Measurements from ENCODE around the gene EPS15.
"Not testable (repeated sequence)": the region's sequence is repeated elsewhere in the genome, so short reads cannot be mapped to it uniquely, and the experiment has no call there.

Gene EPS15

GRCh38 chr1:51463561-51463960 lies 55.5 kb downstream of the EPS15 start:
- DNase-seq: no peak

GRCh38 chr1:51462289-51462688 lies 56.8 kb downstream of the EPS15 start:
- DNase-seq: not testable (repeated sequence)

DNA sequence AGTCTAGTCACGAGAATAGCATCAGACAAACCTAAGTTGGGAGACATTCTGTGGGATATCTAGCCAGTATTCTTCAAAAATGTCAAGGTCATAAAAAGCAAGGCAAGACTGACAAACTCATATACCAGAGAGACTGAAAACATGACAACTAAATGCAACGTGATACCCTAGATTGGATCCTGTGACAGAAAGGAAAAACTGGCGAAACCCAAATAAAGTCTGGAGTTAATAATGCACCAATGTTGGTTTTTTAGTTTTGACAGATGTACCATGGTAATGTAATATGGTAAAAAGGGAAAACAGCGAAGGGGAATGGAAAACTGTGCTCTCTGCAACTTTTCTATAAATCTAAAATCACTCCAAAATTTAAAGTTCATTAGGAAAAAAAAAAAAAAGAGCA lies 64.5 kb downstream of the EPS15 start:
- DNase-seq: no peak

GRCh38 chr1:51453010-51453409 lies 66.1 kb downstream of the EPS15 start:
- no peak for DNase-seq

GRCh38 chr1:51448844-51449454 lies 70.1 kb downstream of the EPS15 start:
- DNase-seq: not testable (repeated sequence)

DNA sequence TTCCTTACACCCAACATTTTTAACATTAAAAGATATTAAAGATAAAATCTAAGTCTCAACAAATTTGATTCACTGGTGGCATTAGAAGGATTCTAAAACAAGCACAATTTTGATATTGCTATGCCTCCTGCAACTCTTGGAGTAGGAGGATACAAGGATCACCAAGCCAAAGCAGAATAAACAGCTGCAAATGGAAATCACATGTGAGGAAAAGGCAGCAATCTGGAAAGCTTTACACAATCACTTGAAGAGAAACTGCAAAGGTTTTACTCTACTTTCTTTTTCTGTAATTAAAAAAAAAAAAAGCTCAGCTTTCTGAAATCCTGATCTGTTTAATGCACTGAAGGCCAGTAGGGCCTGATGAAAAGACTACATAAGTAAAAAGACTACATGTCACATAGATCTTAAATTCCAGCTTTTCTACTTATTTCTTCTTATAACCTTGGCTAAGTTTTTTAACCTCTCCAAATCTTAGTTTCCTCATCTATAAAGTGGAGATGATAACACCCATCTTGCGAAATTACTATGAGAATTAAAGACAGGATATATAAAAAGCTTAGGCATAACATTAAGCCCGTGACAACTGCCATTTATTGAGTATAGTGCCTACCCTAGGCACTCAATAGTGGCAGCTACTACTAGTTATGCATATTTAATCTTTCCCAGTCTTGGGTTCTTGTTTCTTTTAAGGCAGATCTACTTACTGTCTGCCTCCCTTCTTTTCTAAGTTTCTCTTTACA lies 73.5 kb downstream of the EPS15 start:
- no peak for DNase-seq

GRCh38 chr1:51444534-51445192 lies 74.4 kb downstream of the EPS15 start:
- no peak for DNase-seq

- DNase-seq: no peak
Observed at GRCh38 chr1:51444096-51444495, 75.0 kb downstream of the EPS15 start.

GRCh38 chr1:51443555-51443954 lies 75.5 kb downstream of the EPS15 start:
- DNase-seq: no peak

DNA sequence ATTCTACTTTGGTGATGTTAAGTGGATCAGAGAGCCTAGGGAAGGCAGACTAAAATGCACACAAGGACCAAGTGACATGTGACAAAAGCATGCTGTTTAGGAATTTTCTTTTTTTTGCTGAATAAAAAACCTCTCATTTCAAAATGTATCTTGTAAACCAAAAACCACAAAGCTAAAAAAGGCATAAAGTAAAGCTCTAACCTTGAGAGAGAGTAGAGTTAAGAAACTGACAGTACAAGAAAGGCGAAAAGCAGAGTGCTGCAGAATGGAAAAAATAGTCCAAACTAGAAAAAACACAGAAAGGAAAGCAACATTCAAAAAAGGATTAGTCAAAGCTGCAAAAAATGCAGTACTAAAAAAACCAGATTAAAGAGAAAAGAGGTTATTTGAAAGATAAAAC lies 76.5 kb downstream of the EPS15 start:
- no peak for DNase-seq

DNA sequence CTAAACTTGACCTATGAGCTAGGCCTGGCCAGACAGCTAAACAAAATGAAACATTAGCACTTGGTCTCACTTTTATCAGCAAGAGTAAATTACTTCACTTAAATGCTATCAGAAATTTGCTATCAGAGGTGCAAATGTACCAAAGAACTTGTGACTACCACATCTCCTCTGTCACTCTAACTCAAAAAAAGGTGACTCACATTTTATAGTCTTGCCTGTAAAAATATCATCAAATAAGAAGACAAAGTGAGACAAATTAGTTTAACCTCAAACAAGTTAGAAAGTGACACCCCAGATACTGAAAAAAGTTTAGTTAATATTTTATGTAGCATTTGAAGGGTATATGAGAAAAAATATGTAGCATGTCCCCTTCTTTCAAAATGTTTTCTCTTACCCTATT lies 76.9 kb downstream of the EPS15 start:
- no peak for DNase-seq

DNA sequence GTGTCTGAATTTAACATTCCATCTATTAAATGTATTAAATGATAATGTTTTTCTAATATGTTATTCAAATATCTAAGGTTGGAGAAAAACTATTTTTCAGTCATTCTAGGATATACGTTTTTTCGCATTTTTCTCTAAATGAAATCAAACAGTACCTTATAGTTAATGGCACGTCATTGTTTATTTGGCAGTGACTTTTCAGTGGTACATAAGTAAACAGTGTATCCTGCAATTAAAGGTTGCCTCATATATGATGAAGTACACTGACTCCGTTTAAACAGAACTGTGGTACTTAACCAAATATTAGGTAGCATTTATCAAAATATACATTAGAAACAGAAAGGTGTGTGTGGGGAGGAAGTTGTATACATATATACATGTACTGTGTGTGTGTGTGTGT lies 79.2 kb downstream of the EPS15 start:
- DNase-seq: no peak

DNA sequence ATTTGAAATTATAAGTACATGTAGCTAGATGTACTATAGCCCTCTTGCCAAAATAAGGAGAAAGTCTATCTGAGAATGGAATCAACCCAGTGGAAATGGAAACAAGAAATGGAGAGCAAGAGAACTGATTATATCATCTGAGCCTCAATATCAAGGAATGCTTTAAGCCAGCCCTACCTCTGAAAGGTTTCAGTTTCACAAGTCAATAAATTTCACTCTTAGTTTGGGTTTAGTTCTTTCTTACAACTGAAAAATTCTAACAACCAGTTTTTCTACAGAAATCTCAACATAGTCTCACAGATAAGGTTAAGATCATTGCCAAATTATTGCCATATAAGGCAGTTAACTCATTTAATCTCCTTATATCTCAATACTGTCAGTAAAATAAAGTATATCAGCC lies 80.0 kb downstream of the EPS15 start:
- no peak for DNase-seq

DNA sequence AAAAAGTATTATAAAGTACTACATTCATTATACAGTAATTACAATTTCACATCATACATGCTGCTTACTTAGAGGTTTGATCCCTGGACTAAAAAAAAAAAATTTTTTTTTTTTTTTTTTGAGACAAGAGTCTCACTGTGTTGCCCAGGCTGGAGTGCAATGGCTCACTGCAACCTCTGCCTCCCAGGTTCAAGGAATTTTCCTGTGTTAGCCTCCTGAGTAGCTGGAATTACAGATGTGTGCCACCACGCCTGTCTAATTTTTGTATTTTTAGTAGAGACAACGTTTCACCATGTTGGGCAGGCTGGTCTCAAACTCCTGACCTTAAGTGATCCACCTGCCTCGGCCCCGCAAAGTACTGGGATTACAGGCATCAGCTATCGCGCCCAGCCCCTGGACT lies 81.7 kb downstream of the EPS15 start:
- not testable (repeated sequence) for DNase-seq

DNA sequence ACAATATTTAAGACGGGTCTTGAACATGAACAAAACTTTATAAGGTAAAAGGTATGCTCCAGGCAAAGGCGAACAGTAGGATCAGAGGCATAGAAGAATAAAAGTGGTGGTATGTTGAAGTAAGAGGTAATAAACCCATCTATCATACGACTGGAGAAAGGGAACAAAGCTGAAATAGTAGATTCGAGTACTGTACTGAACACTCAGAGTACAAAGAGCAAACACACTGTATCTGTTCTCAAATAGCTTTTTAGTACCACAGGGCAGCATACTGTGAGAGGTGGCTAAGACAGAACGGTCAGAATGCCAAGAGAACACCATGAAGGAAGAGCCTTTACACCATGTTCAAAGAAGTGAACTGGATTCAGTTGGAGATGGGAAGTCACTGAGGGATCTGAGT lies 83.2 kb downstream of the EPS15 start:
- no peak for DNase-seq

DNA sequence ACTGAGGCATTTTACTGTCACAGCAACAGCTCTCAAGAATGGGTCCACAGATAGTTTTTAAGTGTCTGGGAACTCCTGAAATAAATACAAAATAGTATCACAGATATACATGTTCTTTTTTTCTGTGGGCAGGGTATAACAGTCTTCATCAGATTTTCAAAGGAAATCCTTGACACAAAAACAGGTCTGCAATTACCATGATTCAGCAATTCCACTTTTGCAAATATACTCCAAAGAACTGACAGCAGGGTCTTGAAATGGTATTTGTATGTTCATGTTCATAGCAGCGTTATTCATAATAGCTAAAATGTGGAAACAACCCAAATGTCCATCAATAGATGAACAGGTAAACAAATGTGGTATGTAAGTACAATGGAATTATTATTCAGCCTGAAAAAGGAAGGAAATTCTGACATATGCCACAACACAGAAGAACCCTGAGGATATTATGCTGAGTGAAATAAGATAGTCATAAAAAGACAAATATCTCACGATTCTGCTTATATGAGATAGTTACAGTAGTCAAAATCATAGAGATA lies 85.0 kb downstream of the EPS15 start:
- peak in 1 of 2 donors; percentile 23 for DNase-seq

DNA sequence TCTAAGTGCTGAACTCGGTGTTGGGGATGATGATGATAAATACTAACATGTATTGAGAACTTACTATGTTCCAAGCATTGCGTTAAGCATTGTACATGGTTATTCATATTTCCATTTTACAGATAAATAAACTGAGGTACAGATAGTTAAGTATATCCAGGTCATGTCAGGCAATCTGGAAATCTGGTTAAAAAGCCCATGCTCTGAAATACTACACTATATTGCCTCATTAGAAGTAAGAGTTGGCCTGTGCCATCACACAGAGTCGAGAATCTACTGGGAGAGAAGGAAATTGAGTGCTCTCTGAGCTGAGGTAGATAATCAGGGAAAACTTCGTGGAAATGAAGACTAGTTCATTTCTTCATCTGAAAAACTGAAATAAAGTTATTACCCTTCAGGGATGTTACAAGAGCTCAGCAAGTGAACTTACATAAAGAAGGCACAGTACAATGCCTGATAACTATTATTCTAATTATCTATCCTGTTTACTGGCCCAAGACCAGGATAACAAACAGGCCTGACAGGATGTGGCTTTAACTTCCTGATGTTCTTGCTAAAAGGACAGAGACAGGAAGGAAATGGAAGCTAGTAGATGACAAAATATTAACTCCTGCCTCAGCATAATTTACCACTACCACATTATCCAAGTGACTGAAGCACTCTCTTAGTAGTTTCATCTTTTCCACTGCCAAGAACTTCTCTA lies 85.6 kb downstream of the EPS15 start:
- peak in 1 of 2 donors; percentile 32 for DNase-seq

DNA sequence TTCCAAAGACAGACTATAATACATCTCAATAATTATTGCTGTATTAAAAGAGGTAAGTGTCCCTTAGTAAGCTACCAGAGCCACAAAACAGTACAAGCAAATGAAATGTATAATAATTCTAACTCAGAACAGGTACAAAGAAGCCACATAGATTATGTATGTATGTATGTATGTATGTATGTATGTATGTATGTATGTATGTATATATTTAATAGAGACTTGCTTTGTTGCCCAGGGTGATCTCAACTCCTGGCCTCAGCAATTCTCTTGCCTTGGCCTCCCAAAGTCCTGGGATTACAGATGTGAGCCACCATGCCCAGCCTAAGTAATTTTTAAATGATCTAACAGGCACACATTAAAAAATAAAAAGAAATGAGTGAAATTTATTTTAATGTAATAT lies 86.9 kb downstream of the EPS15 start:
- no peak for DNase-seq

DNA sequence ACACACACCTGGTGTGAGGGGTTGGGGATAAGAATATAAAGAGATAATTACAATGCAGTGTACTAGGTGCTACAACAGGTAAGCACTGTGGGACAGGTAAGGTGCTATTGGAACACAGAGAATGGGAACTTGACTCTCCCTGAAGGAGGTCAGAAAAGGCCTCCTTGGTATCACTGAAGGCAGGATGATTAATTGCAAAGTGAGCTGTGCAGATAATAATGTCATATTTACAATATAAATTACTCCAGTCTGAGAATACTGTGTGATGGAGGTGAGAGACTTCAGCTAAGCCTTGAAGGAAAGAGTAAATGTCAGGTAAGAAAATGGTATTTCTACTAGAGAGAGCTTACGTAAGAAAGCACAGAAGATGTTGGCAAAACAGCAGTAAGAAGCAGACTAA lies 91.6 kb downstream of the EPS15 start:
- no peak for DNase-seq

GRCh38 chr1:51425955-51426354 lies 93.1 kb downstream of the EPS15 start:
- DNase-seq: no peak

DNA sequence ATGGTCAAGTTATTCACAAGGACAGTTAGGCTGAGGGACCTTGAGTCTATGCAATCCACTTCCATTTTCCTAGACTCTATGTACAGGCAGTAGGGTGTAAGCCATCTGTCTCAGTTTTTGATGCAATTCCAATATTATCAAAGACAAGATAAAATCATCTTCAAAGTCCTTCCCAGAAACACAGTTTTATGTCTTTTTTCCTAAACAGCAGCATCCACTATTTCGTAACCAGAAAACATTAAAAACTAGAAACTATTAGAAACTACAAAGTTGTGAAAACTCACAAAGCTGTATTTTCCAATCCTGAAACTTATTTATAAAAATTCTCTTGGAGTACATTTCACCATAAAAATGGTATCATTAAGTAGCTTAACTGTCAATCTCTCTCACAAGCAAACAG lies 93.8 kb downstream of the EPS15 start:
- no peak for DNase-seq

DNA sequence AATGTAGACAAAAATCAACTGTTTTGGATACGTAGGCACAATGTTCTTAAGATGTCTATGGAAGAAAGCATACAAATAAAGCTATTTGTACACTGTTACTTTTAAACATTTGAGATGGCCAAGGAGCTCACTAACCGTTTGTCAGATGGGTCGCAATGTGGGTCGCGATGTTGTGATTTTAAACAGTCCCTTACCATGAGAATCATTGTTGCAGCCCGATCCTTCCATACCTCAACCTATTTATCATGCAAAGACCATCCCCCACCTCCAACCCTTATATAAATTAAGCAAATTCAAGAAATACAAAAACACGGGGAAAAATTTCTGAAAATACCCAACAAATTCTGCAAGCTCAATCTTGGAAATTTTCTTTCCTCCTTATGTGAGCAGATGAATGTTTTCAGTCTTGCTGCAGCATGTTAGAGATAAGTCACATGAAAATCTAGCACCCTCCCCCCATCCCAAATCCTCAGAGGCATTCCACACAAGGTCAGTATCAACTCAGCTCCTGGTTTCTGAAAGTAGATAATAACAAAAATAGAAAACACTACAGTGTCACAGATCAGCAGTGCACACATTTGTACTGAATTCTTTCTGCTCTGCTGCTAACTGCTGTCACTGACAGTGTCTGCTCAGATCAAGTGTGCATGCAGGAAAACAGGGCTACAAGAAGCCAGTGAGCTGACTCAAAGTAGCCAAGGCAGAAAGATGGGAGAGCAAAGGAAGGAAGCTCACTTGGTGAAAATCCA lies 95.8 kb downstream of the EPS15 start:
- peak in 1 of 2 donors; percentile 14 for DNase-seq

Data from bone marrow (tissue), 2 donors.